ENCODE measurements around the gene POLA2. TPM values are rescaled to one million over a fixed set of nuclear protein-coding genes. Genes with fewer than 3 reads are reported as not detected.

POLA2 gene
- total and polyA plus RNA-seq, 2 donors (not counting 3 experiments of a cell fraction or from before 2014, with no cell fraction given), result 24.0 to 30.0 TPM

GRCh38 chr11:65258988-65259387, 2.8 kb upstream of the POLA2 start:
- dilution Hi-C loops (cut with MboI; ENCODE audit: extremely low pct_ligation_motif_present, low sequenced_read_pairs), result no loop called here
- Histone ChIP-seq H3K27ac (ENCODE audit: insufficient read depth, low read depth, low read length) (no peak overlapping the region), H3K9me3 (replicated peaks; ENCODE audit: control insufficient read depth, insufficient read depth, low read length) (no peaks in the 10 kb centered on the region), H3K9me1 (replicated peaks; ENCODE audit: control insufficient read depth, extremely low read depth, insufficient read depth, low read length) (no peaks in the 10 kb centered on the region), H3K36me3 (ENCODE audit: control insufficient read depth in 2 of 2, extremely low read depth in 1 of 2, insufficient read depth in 2 of 2, low read length in 2 of 2) (no peaks in the 10 kb centered on the region), H3K9ac (replicated peaks; ENCODE audit: extremely low read depth, insufficient read depth, low read length) (no peak overlapping the region), H4K20me1 (replicated peaks; ENCODE audit: control insufficient read depth, extremely low read depth, insufficient read depth, low read length) (no peaks in the 10 kb centered on the region), H3K4me2 (ENCODE audit: insufficient read depth, low read length) (no peak overlapping the region), H3K4me3 (replicated peaks in 1 of 3; ENCODE audit: insufficient read depth in 1 of 3, low read depth in 1 of 3, low read length in 3 of 3) (no peak overlapping the region), H3K27me3 (ENCODE audit: control insufficient read depth in 2 of 2, insufficient read depth in 2 of 2, low read length in 2 of 2) (no peaks in the 10 kb centered on the region), H2AFZ (ENCODE audit: low read depth, low read length) (no peak overlapping the region), H3K4me1 (ENCODE audit: control insufficient read depth, extremely low read depth, insufficient read depth, low read length) (peaks cover 11% of the 10 kb centered on the region), H3K79me2 (ENCODE audit: control insufficient read depth, insufficient read depth, low read length) (peaks cover 19% of the 10 kb centered on the region)
- BruUV-seq (replicated peaks), result no TSS peak
- TF ChIP-seq POLR2AphosphoS5 (IDR thresholded peaks at IDR 0.05; ENCODE audit: insufficient read depth, low read depth, low read length) (no peak), POLR2A (IDR thresholded peaks at IDR 0.05; ENCODE audit: low read depth, low read length) (no peak), FOS (IDR thresholded peaks at IDR 0.05; ENCODE audit: borderline replicate concordance, insufficient read depth, low read length) (no peak)
- TF ChIP-seq, protein P1, sequence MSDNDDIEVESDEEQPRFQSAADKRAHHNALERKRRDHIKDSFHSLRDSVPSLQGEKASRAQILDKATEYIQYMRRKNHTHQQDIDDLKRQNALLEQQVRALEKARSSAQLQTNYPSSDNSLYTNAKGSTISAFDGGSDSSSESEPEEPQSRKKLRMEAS (IDR thresholded peaks at IDR 0.05; ENCODE audit: insufficient read depth, insufficient read length), result no peak
- intact Hi-C loops (cut with micrococcal nuclease), result no loop called here
- CTCF ChIA-PET, result interaction anchor here (2.0 kb wide), 1 partner anchor 16 kb away, joined by 4 read pairs; no protein-coding TSS in a partner anchor
- no peak for FAIRE-seq
- POLR2A ChIA-PET, result no interaction called here
- no peak for DNase-seq (ENCODE audit: low read depth, low spot score)

DNA sequence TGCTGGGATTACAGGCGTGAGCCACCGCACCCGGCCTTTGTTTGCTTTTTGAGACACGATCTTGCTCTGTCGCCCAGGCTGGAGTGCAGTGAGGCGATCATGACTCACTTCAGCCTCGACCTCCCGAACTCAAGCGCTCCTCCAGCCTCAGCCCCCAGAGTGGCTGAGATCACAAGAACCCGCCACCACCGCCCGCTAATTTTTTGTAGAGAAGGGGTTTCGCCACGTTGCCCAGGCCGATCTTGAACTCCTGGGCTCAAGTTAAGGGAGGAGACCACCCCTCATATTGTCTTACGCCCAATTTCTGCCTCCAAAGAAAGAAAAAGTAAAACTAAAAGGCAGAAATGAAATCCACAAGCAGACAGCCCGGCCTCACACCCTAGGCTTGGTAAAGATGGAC, 1.5 kb upstream of the POLA2 start:
- intact Hi-C loops (cut with micrococcal nuclease), result no loop called here

More for the DNA sequence above, 1.5 kb upstream of the POLA2 start:
- Histone ChIP-seq H3K27me3 (ENCODE audit: control insufficient read depth in 2 of 2, insufficient read depth in 2 of 2, low read length in 2 of 2) (no peaks in the 10 kb centered on the region), H3K9me3 (replicated peaks; ENCODE audit: control insufficient read depth, insufficient read depth, low read length) (no peaks in the 10 kb centered on the region), H3K4me1 (ENCODE audit: control insufficient read depth, extremely low read depth, insufficient read depth, low read length) (peaks cover 11% of the 10 kb centered on the region), H4K20me1 (replicated peaks; ENCODE audit: control insufficient read depth, extremely low read depth, insufficient read depth, low read length) (no peaks in the 10 kb centered on the region), H3K4me3 (replicated peaks in 1 of 3; ENCODE audit: insufficient read depth in 1 of 3, low read depth in 1 of 3, low read length in 3 of 3) (no peak overlapping the region), H3K4me2 (ENCODE audit: insufficient read depth, low read length) (no peak overlapping the region), H2AFZ (ENCODE audit: low read depth, low read length) (no peak overlapping the region), H3K79me2 (ENCODE audit: control insufficient read depth, insufficient read depth, low read length) (peaks cover 22% of the 10 kb centered on the region), H3K9ac (replicated peaks; ENCODE audit: extremely low read depth, insufficient read depth, low read length) (no peak overlapping the region), H3K9me1 (replicated peaks; ENCODE audit: control insufficient read depth, extremely low read depth, insufficient read depth, low read length) (no peaks in the 10 kb centered on the region), H3K27ac (ENCODE audit: insufficient read depth, low read depth, low read length) (no peak overlapping the region), H3K36me3 (ENCODE audit: control insufficient read depth in 2 of 2, extremely low read depth in 1 of 2, insufficient read depth in 2 of 2, low read length in 2 of 2) (no peaks in the 10 kb centered on the region)
- FAIRE-seq (no peak), DNase-seq (ENCODE audit: low read depth, low spot score) (no peak)
- dilution Hi-C loops (cut with MboI; ENCODE audit: extremely low pct_ligation_motif_present, low sequenced_read_pairs), result no loop called here
- TF ChIP-seq EZH2 (IDR thresholded peaks at IDR 0.05; ENCODE audit: borderline replicate concordance, low read depth, low read length, severe bottlenecking) (no peak), POLR2AphosphoS5 (IDR thresholded peaks at IDR 0.05; ENCODE audit: insufficient read depth, low read depth, low read length) (no peak), CTCF (IDR thresholded peaks at IDR 0.05; ENCODE audit: extremely low read depth in 1 of 2, insufficient read depth in 1 of 2, low read depth in 1 of 2, low read length in 2 of 2) (no peak), GATA2 (IDR thresholded peaks at IDR 0.05; ENCODE audit: insufficient read depth, insufficient read length, low read depth, low read length) (no peak), FOS (IDR thresholded peaks at IDR 0.05; ENCODE audit: borderline replicate concordance, insufficient read depth, low read length) (no peak), POLR2A (IDR thresholded peaks at IDR 0.05; ENCODE audit: low read depth, low read length) (no peak), MYC (IDR thresholded peaks at IDR 0.05; ENCODE audit: low read depth, low read length) (no peak), JUN (IDR thresholded peaks at IDR 0.05; ENCODE audit: borderline replicate concordance, insufficient read depth, insufficient read length, low read depth) (no peak)
- TF ChIP-seq, protein P1 (IDR thresholded peaks at IDR 0.05; ENCODE audit: insufficient read depth, insufficient read length), result no peak
- no TSS peak for BruUV-seq (replicated peaks)
- CTCF ChIA-PET, result interaction anchor here (2.0 kb wide), 1 partner anchor 15 kb away, joined by 4 read pairs; no protein-coding TSS in a partner anchor
- POLR2A ChIA-PET, result no interaction called here

Data from endothelial cell of umbilical vein (primary cell).